Common myeloid progenitor, CD34-positive (primary cell): Measurements from ENCODE around the gene HIVEP2.

Source experiments
- CTCF ChIA-PET: fragments of 350-600 bp; sonication (Branson Sonifier 250); formaldehyde crosslinking; loops from one replicate; lab custom pipeline; 2021; ENCODE audit warnings: antibody characterized with exemption; lab: Charles Lee
- POLR2A ChIA-PET: fragments of 350-600 bp; sonication (Branson Sonifier 250); formaldehyde crosslinking; loops from one replicate; lab custom pipeline; 2021; ENCODE audit warnings: antibody characterized with exemption; lab: Charles Lee
- DNase-seq, 3 donors: peaks; one replicate each; pipeline versions ENCODE4 v3.0.0 to v3.0.0-alpha.2; 2013
- H3K27ac ChIP-seq, 2 experiments: 1 replicate in 1 of 2; 2 replicates in 1 of 2; pipeline ENCODE4 v1.7.0; 2013; ENCODE audit warnings: inconsistent platforms in 2 of 2, low read length in 2 of 2, mild to moderate bottlenecking in 2 of 2, low read depth in 1 of 2, moderate library complexity in 1 of 2; ENCODE audit not compliant: severe bottlenecking in 2 of 2, insufficient read depth in 1 of 2, poor library complexity in 1 of 2
- H3K27me3 ChIP-seq, 5 experiments: replicated peaks in 2 of 5; 1 replicate in 3 of 5; 2 replicates in 2 of 5; pipeline versions ENCODE4 v1.6.1 to v1.7.0; 2013; ENCODE audit warnings: low read length in 4 of 5, mild to moderate bottlenecking in 2 of 5, moderate library complexity in 2 of 5, inconsistent platforms in 1 of 5; ENCODE audit not compliant: insufficient read depth in 5 of 5, control insufficient read depth in 4 of 5
- H3K36me3 ChIP-seq, 4 experiments: 1 replicate in 2 of 4; 2 replicates in 2 of 4; pipeline versions ENCODE4 v1.6.1 to v1.7.0; 2013; ENCODE audit warnings: low read length in 3 of 4, control low read depth in 1 of 4, mild to moderate bottlenecking in 1 of 4; ENCODE audit not compliant: control insufficient read depth in 4 of 4, insufficient read depth in 4 of 4
- H3K4me1 ChIP-seq, 4 experiments: 1 replicate in 3 of 4; 2 replicates in 1 of 4; pipeline versions ENCODE4 v1.6.1 to v1.7.1; 2013; ENCODE audit warnings: low read length in 3 of 4, mild to moderate bottlenecking in 3 of 4, control low read depth in 1 of 4, inconsistent platforms in 1 of 4, moderate library complexity in 1 of 4; ENCODE audit not compliant: control insufficient read depth in 4 of 4, insufficient read depth in 4 of 4; ENCODE audit errors: control extremely low read depth in 1 of 4
- H3K4me3 ChIP-seq, 7 experiments: 1 replicate in 4 of 7; 2 replicates in 3 of 7; pipeline versions ENCODE4 v1.5.1 to v1.7.0; 2013; ENCODE audit warnings: mild to moderate bottlenecking in 7 of 7, low read length in 6 of 7, moderate library complexity in 6 of 7, inconsistent platforms in 2 of 7, low read depth in 2 of 7, control low read depth in 1 of 7; ENCODE audit not compliant: insufficient read depth in 4 of 7, control insufficient read depth in 1 of 7; ENCODE audit errors: extremely low read depth in 1 of 7
- H3K9me3 ChIP-seq, 5 experiments: 1 replicate in 4 of 5; 2 replicates in 1 of 5; pipeline versions ENCODE4 v1.6.1 to v1.7.1; 2013; ENCODE audit warnings: low read length in 4 of 5, mild to moderate bottlenecking in 2 of 5, inconsistent platforms in 1 of 5, low read depth in 1 of 5, moderate library complexity in 1 of 5; ENCODE audit not compliant: control insufficient read depth in 4 of 5, insufficient read depth in 2 of 5; ENCODE audit errors: control extremely low read depth in 1 of 5
- WGBS: methylation state at CpG from one replicate; pipeline ENCODE4 v1.1.5; 2013; ENCODE audit not compliant: insufficient coverage; 5-methylcytosine and 5-hydroxymethylcytosine counted together

HIVEP2 gene

DNA sequence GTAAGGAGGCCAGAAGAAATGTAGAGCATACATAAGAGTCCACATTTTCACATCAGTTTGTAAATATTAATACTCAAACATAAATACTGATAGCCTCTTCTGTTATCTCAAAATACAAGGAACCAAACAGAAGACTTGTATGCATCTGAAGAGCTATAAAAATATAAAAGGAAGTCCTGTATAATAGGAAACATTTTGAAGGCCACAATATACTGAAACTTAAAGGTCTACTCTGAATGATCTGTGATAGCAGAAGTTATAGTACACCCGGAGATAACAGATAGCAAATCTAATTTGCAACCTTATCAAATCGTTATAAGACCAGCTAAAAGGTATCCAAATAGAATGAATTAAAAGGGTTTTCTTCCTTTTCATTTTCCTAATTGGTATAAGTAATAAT, 111.2 kb downstream of the HIVEP2 start:
- ChIA-PET POLR2A (interaction anchor here (0.6 kb wide), 1 partner anchor 84 kb away, joined by 3 read pairs; no protein-coding TSS in a partner anchor), CTCF (interaction anchor here (1.7 to 1.9 kb wide), 2 partner anchors 9 to 13 kb away, joined by 4 to 5 read pairs; no protein-coding TSS in a partner anchor)
- H3K4me3 ChIP-seq = no peak overlapping the region
- H3K4me1 ChIP-seq = peaks cover 0 to 5% (median 2%) of the 10 kb centered on the region in 4 experiments
- no peak for DNase-seq
- H3K9me3 ChIP-seq = no peaks in the 10 kb centered on the region
- H3K36me3 ChIP-seq = peaks cover 0 to 3% (median 0%) of the 10 kb centered on the region in 4 experiments
- no peak overlapping the region for H3K27ac ChIP-seq
- H3K27me3 ChIP-seq = no peaks in the 10 kb centered on the region
- WGBS = no CpG with 5 or more reads among the region's 2 CpGs

DNA sequence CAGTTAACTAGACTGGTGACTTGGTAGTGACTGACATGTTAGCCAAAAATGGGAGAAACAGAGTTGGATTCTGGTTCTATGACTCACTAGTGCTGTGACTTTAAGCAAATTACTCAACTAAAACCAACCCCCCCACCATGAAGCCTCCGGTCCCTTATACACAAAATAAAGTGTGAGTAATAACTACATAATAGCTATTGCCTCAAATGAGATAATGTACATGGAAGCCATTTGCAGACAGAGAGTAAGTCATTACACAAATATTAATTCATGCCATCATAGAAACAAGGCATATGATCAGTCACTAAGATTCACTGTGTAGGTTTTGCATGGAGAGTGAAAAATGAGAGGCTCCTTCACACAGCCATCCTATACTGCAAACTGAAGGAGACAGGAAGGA, 111.9 kb downstream of the HIVEP2 start:
- Histone ChIP-seq H3K36me3 (peaks cover 0 to 3% (median 0%) of the 10 kb centered on the region in 4 experiments), H3K27ac (no peak overlapping the region), H3K4me1 (peaks cover 0 to 5% (median 2%) of the 10 kb centered on the region in 4 experiments), H3K4me3 (no peak overlapping the region), H3K27me3 (no peaks in the 10 kb centered on the region), H3K9me3 (no peaks in the 10 kb centered on the region)
- ChIA-PET CTCF (interaction anchor here (1.7 kb wide), 1 partner anchor 13 kb away, joined by 4 read pairs; no protein-coding TSS in a partner anchor), POLR2A (no interaction called here)
- no peak for DNase-seq
- no CpG with 5 or more reads among the region's 1 CpG for WGBS

DNA sequence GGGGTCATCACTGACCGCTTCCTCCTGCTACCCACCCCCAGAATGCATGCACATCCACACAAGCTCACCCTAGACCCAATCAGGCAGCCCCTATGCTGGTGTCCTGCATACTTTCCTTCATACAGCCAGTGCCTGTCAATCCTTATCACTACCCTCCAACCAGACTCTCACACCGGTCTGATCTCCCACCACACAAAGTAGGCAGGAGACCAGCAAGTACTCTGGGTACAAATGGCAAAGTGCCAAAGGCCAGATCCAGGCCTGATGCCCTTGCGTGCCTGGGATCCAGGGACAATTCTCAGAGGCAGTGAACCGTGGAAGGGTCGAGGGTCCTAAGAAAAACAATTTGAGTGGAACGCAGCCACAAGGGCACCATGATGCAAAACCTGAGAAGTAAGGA, 114.2 kb downstream of the HIVEP2 start:
- Histone ChIP-seq H3K36me3 (peaks cover 0 to 3% (median 0%) of the 10 kb centered on the region in 4 experiments), H3K4me1 (peaks cover 0 to 5% (median 2%) of the 10 kb centered on the region in 4 experiments), H3K27me3 (no peaks in the 10 kb centered on the region), H3K9me3 (no peaks in the 10 kb centered on the region), H3K27ac (no peak overlapping the region), H3K4me3 (no peak overlapping the region)
- ChIA-PET CTCF (interaction anchor here (0.6 to 1.2 kb wide), 3 partner anchors 34 to 196 kb away, joined by 3 read pairs; no protein-coding TSS in a partner anchor), POLR2A (no interaction called here)
- DNase-seq = no peak
- 100% methylated on average over 6 of the region's 6 CpGs for WGBS

DNA sequence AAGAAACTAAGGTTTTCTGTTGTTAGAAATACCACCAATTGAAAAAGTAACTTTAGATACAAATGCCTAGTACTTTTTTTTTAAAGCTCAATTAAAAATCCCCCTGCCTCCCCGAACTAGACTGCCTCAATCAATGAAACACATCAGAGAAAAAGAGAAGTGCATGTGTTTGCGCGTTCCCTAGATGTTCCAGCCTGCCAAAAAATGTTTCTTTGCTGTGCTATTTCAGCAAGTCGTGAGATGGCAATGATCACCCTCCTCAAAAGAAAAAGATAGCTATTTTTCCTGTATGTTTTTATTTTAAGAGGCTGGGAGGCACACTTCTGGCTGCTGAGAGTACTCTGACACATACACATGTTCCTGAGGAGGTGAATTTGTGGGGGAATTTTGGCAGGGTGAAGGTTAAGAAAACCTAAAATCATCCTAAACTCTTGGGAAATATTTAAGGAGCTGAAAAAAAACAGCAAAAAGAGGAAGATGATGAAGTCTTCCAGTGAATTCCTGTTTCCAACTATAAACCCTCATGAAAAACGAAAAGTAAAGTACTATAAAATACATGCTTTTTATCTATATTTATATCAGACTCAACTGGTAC, 114.8 kb downstream of the HIVEP2 start:
- H3K36me3 ChIP-seq = peaks cover 0 to 3% (median 0%) of the 10 kb centered on the region in 4 experiments
- H3K4me3 ChIP-seq = no peak overlapping the region
- ChIA-PET CTCF (interaction anchor here (0.6 to 1.2 kb wide), 5 partner anchors 35 to 196 kb away, joined by 3 read pairs; no protein-coding TSS in a partner anchor), POLR2A (no interaction called here)
- no peak for DNase-seq
- WGBS = 83% methylated on average over 1 of the region's 5 CpGs
- H3K9me3 ChIP-seq = no peaks in the 10 kb centered on the region
- peaks cover 0 to 5% (median 2%) of the 10 kb centered on the region in 4 experiments for H3K4me1 ChIP-seq
- no peaks in the 10 kb centered on the region for H3K27me3 ChIP-seq
- H3K27ac ChIP-seq = no peak overlapping the region

DNA sequence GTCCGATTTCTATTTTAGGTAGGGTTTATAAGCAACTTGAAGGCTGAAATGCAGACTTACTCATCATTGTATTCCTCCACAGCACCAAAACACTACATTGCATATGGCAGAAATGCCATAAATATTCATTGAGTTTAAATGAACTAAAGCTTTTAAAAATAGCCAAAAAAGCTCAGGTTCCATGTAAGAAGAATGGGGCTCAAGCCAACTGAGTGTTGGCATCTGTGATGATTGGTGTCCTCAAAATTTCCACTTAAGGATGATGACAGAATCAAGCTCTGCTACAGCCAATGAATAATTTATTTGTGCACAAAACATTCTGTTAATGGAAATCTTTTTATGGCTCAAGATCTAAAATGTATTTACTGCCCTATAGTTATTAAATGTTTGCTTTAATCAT, 115.4 kb downstream of the HIVEP2 start:
- Histone ChIP-seq H3K4me1 (peaks cover 0 to 5% (median 2%) of the 10 kb centered on the region in 4 experiments), H3K36me3 (peaks cover 0 to 3% (median 0%) of the 10 kb centered on the region in 4 experiments), H3K27me3 (no peaks in the 10 kb centered on the region), H3K9me3 (no peaks in the 10 kb centered on the region), H3K4me3 (no peak overlapping the region), H3K27ac (no peak overlapping the region)
- CTCF ChIA-PET = interaction anchor here (1.0 to 1.2 kb wide), 2 partner anchors 34 to 36 kb away, joined by 3 read pairs; no protein-coding TSS in a partner anchor
- DNase-seq = no peak
- no CpG with 5 or more reads among the region's 1 CpG for WGBS
- POLR2A ChIA-PET = no interaction called here

DNA sequence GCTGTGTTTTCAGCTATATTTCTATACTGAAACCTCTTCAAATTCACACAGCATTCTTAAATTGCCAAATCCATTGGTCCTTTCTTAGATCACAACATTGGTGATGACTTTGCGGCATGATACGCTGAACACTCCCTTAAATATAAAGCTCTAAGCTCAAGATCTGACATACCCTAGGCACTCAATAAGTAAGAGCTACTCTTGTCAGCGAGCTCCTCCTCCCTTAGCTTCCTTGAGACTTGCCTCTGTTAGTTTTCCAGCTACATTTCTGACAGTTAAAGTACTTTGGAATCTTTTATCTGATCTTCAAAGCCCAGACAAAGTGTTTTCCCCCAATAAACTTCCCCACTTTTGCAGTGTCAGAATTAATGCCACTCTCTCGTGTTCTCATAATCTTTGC, 117.0 kb downstream of the HIVEP2 start:
- Histone ChIP-seq H3K9me3 (no peaks in the 10 kb centered on the region), H3K27ac (no peak overlapping the region), H3K36me3 (peaks cover 0 to 3% (median 1%) of the 10 kb centered on the region in 4 experiments), H3K4me3 (no peak overlapping the region), H3K27me3 (no peaks in the 10 kb centered on the region), H3K4me1 (peaks cover 0 to 1% (median 0%) of the 10 kb centered on the region in 4 experiments)
- ChIA-PET POLR2A (no interaction called here), CTCF (interaction anchor here (0.9 to 1.4 kb wide), 3 partner anchors 25 to 199 kb away, joined by 3 to 6 read pairs (median 3); no protein-coding TSS in a partner anchor)
- no peak for DNase-seq
- WGBS = 98% methylated on average over 4 of the region's 4 CpGs

DNA sequence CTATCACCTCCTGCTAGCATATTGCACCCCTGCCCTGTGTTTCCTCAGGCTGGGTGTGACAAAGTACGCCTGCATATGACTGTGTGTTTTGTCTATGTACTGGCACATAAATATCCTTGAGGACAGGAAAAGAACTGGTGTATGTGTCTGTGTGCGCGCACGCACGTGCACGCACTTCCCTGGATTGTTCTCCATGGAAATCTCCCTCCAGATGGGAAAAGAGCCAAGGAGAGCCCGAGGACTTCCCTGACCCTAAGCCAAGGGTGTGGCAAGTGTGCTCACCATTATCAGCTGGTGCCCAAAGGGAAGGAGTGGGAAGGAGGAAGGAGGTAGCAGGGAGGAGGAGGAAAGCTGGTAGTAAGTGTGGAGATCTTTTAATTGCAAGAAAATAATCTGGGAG, 117.6 kb downstream of the HIVEP2 start:
- no peaks in the 10 kb centered on the region for H3K9me3 ChIP-seq
- no peak overlapping the region for H3K27ac ChIP-seq
- DNase-seq = no peak
- H3K4me3 ChIP-seq = no peak overlapping the region
- peaks cover 0 to 4% (median 2%) of the 10 kb centered on the region in 4 experiments for H3K4me1 ChIP-seq
- peaks cover 0 to 3% (median 1%) of the 10 kb centered on the region in 4 experiments for H3K36me3 ChIP-seq
- H3K27me3 ChIP-seq = no peaks in the 10 kb centered on the region
- WGBS = 92% methylated on average over 7 of the region's 7 CpGs
- ChIA-PET POLR2A (no interaction called here), CTCF (interaction anchor here (0.9 to 1.4 kb wide), 5 partner anchors 16 to 199 kb away, joined by 3 to 6 read pairs (median 3); no protein-coding TSS in a partner anchor)
